NCI-H1105 treated with DMSO at 0.1 percent for 48 hours (cell line): ENCODE measurements around the gene RXYLT1.
"Not testable (repeated sequence)": the region's sequence is repeated elsewhere in the genome, so short reads cannot be mapped to it uniquely, and the experiment has no call there.

Experiments used
- DNase-seq: peaks from one replicate; lab custom pipeline; 2025; lab: John Stamatoyannopoulos, UW

Gene RXYLT1

DNA sequence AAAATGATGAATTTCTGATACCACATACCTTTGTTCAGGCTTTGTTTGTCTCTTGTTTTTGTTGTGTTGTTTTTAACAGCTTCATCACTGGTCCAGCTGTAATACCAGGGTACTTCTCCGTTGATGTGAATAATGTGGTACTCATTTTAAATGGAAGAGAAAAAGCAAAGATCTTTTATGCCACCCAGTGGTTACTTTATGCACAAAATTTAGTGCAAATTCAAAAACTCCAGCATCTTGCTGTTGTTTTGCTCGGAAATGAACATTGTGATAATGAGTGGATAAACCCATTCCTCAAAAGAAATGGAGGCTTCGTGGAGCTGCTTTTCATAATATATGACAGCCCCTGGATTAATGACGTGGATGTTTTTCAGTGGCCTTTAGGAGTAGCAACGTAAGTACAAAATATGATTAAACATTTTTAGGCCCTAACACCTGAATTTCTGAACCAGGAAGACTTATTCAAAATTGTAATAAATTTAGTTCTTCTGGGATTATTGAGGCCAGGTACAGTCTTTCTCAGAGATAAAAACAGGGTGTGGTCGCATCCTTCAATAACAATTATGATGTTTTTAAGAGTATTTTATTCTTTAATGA, 22.4 kb downstream of the RXYLT1 start:
- peak; percentile 70 for DNase-seq

DNA sequence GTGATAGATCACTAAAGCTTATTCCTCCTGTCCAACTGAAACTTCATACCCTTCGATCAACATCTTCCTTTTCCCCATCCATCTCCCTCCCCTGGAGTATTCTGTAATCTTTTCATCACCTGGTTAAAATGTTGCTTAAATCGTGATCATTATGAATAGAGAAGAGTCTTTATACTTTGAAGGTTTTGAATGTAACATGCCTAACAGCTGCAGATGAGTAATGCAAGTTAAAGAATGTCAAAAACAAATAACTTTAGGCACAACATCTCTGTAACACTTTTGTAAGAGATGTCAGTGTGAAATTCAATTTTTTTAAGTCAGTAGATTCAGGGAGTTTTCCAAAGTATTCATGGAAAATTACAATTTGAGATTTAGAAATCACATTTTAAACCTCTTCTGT, 25.0 kb downstream of the RXYLT1 start:
- DNase-seq: no peak

DNA sequence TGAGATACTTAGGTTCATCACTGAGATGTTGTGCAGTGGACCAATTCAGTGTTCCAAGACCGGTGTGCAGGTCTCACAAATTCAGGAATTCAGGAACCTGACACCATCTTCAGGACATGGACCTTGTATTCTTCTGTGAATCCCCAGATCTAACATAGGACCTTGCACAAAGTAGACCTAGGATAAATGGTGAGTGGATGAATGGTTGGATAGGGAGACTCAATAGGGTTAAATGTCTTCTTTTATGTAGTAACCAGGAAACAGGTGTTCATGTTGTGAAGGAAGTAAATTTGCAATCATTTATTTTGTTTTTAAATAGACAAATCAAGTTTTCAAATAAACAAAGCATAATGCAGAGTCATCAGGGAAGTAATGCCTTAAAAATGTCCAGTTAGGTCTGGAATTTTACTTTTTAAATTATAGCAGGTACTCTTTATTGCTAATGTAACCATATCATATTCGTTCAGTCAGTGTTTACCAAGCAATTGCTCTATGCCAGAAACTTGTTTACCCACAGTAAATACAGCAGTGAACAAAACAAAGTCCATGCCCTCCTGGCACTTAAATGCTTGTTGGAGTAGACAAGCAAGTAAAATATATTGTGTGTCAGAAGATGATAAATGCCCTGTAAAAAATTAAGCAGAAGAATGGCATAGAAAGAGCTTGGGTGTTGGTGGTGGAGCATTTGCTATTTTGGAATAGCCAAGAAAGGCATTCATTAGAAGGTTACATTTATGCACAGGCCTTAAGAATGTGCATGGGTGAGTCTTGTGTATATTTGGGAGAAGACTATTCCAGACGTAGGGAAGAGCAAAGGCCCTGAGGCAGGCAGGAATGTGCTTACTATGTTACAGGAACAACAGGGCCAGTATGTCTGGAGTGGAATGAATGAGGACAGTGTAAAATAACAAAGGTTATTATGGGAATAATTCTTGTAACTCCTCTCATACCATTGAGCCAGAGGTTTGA, 26.3 kb downstream of the RXYLT1 start:
- DNase-seq: peak; percentile 85

DNA sequence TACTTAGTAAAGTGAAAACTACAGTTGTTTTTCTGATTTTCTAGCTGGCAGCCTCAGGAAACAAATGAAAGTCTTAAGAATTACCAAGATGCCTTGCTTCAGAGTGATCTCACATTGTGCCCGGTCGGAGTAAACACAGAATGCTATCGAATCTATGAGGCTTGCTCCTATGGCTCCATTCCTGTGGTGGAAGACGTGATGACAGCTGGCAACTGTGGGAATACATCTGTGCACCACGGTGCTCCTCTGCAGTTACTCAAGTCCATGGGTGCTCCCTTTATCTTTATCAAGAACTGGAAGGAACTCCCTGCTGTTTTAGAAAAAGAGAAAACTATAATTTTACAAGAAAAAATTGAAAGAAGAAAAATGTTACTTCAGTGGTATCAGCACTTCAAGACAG, 28.9 kb downstream of the RXYLT1 start:
- no peak for DNase-seq

DNA sequence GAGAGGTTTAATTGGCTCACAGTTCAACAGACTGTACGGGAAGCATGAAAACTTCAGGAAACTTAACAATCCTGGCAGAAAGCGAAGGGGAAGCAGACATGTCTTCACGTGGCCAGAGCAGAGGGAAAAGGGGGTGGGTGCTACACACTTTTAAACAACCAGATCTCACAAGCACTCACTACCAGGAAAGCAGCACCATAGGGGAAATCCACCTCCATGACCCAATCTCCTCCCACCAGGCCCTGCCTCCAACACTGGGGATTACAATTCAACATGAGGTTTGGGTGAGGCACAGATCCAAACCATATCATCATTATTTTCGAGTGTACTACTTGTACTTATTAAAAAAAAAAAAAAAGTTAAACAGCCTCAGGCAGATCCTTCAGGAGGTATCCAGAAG, 29.9 kb downstream of the RXYLT1 start:
- no peak for DNase-seq

- DNase-seq: no peak
These were observed 31.6 kb downstream of the RXYLT1 start for GRCh38 chr12:63811334-63811733.

GRCh38 chr12:63811755-63812154, 32.0 kb downstream of the RXYLT1 start:
- no peak for DNase-seq

DNA sequence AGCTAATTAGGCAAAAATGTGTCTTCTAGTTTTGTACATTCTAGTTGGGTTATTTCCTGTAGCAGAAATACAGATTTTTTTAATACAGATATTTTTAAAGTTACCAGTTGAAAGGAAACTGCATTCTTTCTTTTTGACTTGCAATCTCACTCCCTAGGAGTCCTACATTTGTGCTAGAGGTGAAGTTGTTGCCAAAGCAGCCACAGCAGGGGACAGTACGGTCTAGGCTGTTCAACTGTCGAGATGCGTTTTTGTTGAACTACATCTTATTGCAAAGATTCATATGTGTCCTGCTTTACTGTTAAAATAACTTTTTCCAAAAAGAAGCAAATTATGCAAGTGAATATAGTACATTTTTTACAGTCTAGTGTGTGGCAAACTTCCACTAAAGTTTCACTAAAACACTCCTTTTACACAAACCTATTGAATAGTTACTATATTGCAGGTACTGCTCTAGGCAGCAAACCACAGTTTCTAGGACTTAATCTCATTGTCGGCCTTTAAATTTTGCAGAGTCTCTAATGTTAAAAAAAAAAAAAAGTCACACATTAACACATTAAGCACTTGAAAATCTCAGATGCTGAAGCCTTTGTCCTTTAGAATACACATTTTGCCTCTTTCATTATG, 34.5 kb downstream of the RXYLT1 start:
- no peak for DNase-seq

GRCh38 chr12:63815482-63815852, 35.8 kb downstream of the RXYLT1 start:
- no peak for DNase-seq

- no peak for DNase-seq
These were observed 36.3 kb downstream of the RXYLT1 start for GRCh38 chr12:63816031-63816430.

GRCh38 chr12:63820427-63820826, 40.7 kb downstream of the RXYLT1 start:
- DNase-seq: no peak

DNA sequence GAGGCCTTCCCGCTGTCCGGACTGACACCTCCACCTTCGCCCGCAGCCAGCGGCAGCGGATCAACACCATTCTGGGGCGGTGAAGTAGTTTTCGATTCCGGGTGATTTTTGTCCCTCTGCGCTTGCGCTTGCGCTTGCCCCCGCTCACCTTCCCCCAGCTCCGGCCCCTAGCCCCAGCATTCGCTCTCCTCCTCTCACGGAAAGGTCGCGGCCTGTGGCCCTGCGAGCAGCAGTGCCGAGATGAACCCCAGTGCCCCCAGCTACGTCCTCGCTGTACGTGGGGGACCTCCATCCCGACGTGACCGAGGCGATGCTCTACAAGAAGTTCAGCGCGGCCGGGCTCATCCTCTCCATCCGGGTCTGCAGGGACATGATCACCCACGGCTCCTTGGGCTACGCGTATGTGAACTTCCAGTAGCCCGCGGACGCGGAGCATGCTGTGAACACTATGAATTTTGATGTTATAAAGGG, 42.1 kb downstream of the RXYLT1 start:
- DNase-seq: no peak

- DNase-seq: no peak
These were observed 42.6 kb downstream of the RXYLT1 start for GRCh38 chr12:63822352-63822751.

DNA sequence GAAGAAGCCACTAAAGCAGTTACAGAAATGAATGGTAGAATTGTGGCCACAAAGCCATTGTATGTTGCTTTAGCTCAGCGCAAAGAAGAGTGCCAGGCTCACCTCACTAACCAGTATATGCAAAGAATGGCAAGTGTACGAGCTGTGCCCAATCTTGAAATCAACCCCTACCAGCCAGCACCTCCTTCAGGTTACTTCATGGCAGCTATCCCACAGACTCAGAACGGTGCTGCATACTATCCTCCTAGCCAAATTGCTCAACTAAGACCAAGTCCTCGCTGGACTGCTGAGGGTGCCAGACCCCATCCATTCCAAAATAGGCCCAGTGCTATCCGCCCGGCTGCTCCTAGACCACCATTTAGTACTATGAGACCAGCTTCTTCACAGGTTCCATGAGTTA, 43.3 kb downstream of the RXYLT1 start:
- DNase-seq: no peak

DNA sequence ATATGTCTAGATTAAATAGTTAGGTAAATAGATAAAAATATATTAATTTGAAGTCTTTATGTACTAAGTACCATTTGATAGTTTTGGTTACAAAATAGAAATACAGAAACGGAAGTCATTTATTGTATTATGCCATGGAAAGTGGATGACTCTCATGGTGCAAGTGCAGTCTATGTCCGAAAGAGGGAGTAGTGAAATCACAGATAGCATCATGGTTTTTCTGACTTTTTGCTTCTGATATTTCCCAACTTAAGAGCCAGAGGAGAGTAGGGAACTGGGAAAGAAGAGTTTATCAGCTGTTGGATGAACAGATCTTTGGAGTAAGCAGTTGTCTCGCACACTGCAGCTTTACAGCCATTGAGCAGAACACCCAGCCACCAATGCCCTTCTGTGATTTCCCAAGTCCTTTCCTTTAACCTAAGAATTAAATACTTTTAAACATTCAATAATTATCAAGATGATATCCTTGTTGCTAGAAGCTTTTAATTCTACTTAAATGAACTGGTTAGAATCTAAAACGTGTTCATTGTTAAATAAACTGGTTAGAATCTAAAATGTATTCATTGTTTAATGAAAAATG, 46.4 kb downstream of the RXYLT1 start:
- peak; percentile 40 for DNase-seq

DNA sequence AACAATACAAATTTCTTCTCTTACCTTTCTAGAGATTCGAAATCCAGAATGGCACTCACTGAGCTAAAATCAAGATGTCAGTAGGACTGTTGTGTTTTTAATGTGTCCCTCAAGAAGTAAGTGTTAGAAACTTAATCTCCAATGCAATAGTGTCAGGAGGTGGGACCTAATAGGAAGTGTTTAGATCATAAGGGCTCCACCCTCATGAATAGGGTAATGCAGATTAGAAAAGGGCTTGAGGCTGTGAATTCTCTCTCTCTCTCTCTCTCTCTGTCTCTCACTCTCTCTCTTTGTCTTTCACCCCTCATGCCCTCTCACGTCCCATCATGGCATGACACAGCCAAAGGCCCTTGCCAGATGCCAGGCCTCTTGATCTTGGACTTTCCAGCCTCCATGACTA, 49.2 kb downstream of the RXYLT1 start:
- DNase-seq: no peak

- DNase-seq: no peak
These were observed 56.3 kb downstream of the RXYLT1 start for GRCh38 chr12:63836046-63836445.

DNA sequence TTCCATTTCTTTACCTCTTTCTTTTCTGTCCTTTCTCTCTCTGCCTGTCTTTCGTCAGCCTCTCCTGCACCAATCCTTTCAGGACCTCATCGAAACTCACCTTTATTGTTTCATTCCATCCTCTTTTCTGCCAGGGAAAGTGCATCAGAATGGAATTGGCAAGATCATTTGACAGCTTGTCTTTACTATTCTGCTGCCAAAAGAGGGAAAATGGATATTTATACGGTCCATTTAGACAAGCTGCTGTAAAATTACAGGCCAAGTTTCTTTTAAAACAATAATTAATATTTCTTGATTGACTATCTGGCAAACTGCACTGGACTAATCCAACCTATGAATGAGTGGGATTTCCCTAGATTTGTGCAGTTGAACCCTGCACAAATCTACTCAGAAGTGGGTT, 57.2 kb downstream of the RXYLT1 start:
- no peak for DNase-seq

- no peak for DNase-seq
These were observed 58.7 kb downstream of the RXYLT1 start for GRCh38 chr12:63838411-63838810.

DNA sequence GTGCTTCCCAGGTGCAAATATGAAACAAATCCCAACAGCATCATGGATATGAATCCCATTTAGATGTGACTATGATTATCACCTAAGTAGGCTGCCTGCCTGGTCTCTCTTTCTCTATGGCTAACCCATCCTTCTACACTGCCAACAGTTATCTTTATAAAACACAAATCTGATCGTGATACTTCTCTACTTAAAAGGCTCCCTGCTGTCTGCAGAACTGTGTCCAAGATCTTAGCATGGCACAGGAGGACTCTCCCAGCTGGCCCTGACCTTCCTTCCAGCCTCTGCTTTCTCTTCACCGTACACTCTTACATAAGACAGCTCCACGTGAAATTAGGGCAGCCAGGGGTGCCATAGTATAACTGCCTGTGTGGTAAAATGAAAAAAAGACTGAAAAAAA, 61.3 kb downstream of the RXYLT1 start:
- DNase-seq: no peak

DNA sequence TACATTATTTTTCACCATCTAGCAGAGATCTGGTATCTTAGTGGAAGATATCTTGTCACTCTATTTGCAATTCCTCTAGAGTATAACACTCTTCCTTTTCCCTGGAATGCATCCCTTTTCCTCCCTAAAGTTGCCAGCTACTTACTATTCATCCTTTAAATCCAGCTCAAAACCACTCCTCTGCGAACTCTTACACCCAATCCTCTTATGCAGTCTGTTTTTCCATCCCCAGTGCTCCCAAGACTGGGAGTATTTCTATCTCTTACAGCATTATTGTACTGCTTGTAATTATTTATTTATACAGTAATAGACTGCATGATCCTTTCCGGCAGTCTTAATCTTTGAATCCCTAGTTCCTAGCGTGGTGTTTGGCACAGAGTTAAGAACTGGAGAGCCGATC, 61.9 kb downstream of the RXYLT1 start:
- no peak for DNase-seq

DNA sequence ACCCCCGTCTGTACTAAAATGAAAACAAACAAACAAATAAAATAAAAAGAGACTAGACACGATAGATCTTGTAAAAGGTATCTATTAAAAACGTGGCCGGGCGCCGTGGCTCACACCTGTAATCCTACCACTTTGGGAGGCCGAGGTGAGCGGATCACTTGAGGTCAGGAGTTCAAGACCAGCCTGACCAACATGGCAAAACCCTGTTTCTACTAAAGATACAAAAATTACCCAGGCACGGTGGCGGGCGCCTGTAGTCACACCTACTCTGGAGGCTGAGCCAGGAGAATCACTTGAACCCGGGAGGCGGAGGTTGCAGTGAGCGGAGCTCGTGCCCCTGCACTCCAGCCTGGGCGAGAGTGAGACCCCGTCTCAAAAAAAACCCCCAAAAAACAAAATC, 63.0 kb downstream of the RXYLT1 start:
- DNase-seq: not testable (repeated sequence)
